Fibroblast of the aortic adventitia (primary cell): ENCODE measurements around the gene NTHL1. TPM values are rescaled to one million over a fixed set of nuclear protein-coding genes. Genes with fewer than 3 reads are reported as not detected.

Experiments
- DNase-seq: peaks from one replicate; pipeline ENCODE4 v3.0.0-alpha.2; 2010; ENCODE audit warnings: low read depth
- H3K4me3 ChIP-seq: 2 replicates; pipeline ENCODE4 v1.5.1; 2011; ENCODE audit warnings: low read depth, mild to moderate bottlenecking, control low read depth, low read length, moderate library complexity
- total RNA-seq: library from RNA; depleted of rRNA; stranded (reverse); fragments of >200 nt; gene quantifications from 2 replicates; pipeline ENCODE4 v1.2.3, GENCODE V29; 2012; ENCODE audit warnings: low replicate concordance
- TF ChIP-seq, protein P1 (sequence below): IDR thresholded peaks from 2 replicates; pipeline ENCODE4 v1.5.1; 2011; ENCODE audit warnings: mild to moderate bottlenecking, low read length, control low read depth, inconsistent platforms; ENCODE audit not compliant: insufficient read depth

Gene NTHL1
- total RNA-seq, 1 donor, result 18.8 TPM

DNA sequence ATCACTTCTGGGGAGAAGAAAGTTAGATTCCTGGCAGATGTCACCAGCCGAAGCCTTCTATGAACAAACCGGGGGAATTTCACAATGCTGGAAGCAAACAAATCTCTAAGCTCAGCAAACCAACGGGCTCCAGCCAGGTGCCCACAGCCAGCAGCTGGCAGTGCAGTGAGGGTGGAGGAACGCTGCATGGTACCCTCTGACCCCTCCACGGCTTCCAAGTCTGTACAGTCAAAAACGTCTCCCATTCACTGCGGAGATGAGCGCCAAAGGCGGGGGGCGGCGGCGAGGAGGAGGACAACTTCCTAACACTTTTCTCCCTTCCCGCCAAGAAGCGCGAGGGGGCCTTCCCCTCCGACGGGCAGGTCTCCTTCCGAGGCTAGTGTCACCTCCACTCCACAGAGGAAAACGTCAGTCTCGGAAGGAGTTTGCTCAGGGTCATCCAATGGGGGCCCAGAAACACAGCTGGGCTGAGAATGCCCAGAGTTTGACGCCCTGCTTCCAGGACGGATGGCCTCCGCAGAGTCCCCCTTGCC lies 38.9 kb downstream of the NTHL1 start:
- H3K4me3 ChIP-seq, result peak overlapping the region; percentile 81
- peak; percentile 61 for DNase-seq
- TF ChIP-seq, protein P1, sequence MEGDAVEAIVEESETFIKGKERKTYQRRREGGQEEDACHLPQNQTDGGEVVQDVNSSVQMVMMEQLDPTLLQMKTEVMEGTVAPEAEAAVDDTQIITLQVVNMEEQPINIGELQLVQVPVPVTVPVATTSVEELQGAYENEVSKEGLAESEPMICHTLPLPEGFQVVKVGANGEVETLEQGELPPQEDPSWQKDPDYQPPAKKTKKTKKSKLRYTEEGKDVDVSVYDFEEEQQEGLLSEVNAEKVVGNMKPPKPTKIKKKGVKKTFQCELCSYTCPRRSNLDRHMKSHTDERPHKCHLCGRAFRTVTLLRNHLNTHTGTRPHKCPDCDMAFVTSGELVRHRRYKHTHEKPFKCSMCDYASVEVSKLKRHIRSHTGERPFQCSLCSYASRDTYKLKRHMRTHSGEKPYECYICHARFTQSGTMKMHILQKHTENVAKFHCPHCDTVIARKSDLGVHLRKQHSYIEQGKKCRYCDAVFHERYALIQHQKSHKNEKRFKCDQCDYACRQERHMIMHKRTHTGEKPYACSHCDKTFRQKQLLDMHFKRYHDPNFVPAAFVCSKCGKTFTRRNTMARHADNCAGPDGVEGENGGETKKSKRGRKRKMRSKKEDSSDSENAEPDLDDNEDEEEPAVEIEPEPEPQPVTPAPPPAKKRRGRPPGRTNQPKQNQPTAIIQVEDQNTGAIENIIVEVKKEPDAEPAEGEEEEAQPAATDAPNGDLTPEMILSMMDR, result no peak

GRCh38 chr16:2008009-2008526 lies 39.6 kb downstream of the NTHL1 start:
- peak; percentile 80 for DNase-seq
- H3K4me3 ChIP-seq, result peak overlapping the region; percentile 81
- TF ChIP-seq, protein P1, result no peak

GRCh38 chr16:2007081-2007836 lies 40.4 kb downstream of the NTHL1 start:
- TF ChIP-seq, protein P1, result no peak
- no peak for DNase-seq
- H3K4me3 ChIP-seq, result peak overlapping the region; percentile 81

GRCh38 chr16:2006317-2006716 lies 41.3 kb downstream of the NTHL1 start:
- no peak overlapping the region for H3K4me3 ChIP-seq
- TF ChIP-seq, protein P1, result no peak
- DNase-seq, result no peak

DNA sequence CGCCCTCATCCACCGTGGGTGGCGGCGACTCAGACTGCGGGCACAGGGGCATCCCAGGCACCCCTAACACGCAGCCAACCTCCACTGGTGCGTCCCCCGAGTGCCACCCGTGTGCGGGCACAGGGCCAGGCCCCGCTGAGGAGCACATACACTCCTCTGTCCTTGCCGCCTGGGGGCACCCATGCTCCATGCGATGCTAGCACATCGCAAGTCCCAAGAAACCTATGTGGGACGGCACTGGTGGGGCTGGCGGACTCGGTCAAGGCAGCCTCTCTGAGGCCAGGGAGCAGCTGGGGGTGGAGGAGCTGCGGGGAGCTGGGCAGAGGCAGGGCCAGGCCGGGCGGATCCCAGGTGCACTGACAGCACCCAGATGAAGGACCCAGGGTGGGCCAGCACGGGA lies 42.0 kb downstream of the NTHL1 start:
- no peak overlapping the region for H3K4me3 ChIP-seq
- DNase-seq, result no peak
- TF ChIP-seq, protein P1, result no peak

- TF ChIP-seq, protein P1, result no peak
- DNase-seq, result no peak
- H3K4me3 ChIP-seq, result no peak overlapping the region
These were observed 42.7 kb downstream of the NTHL1 start for GRCh38 chr16:2004795-2005517.
